PC-3 (cell line): ENCODE data around the gene CNDP1.

Source experiments
- CTCF ChIP-seq: fragments of 300-600 bp; sonication (generic); conservative IDR thresholded peaks from 2 replicates; pipeline ENCODE4 v1.5.1; 2017; ENCODE audit warnings: antibody characterized with exemption, low read depth, mild to moderate bottlenecking, low read length
- EZH2phosphoT487 ChIP-seq: fragments of 300-600 bp; sonication (generic); IDR thresholded peaks from 2 replicates; pipeline ENCODE4 v1.6.1; 2018; ENCODE audit warnings: mild to moderate bottlenecking, antibody characterized with exemption, low read length, borderline replicate concordance

- no peak for TF ChIP-seq CTCF
- no peak for TF ChIP-seq EZH2phosphoT487
Observed at GRCh38 chr18:74513149-74513882, 21.0 kb upstream of the CNDP1 start.
